Tibial nerve (tissue), 4 donors: Measurements from ENCODE around the gene TMEM150C. TPM values are rescaled to one million over a fixed set of nuclear protein-coding genes. Genes with fewer than 3 reads are reported as not detected.

Experiments
- DNase-seq, 2 donors: peaks; one replicate each; pipeline ENCODE4 v3.0.0-alpha.2; 2019; ENCODE audit warnings: low spot score in 2 of 2
- H3K27ac ChIP-seq, 4 donors: fragments of 200-600 bp; sonication (generic) in 3 of 4; one replicate each; pipeline ENCODE4 v1.5.1; 2017 to 2019; ENCODE audit warnings: mild to moderate bottlenecking in 1 of 4
- H3K27me3 ChIP-seq, 2 donors: fragments of 200-600 bp; sonication (generic) in 1 of 2; one replicate each; pipeline versions ENCODE4 v1.5.1 to v1.6.0; 2017 to 2019
- H3K36me3 ChIP-seq, 3 donors: fragments of 200-600 bp; sonication (generic); one replicate each; pipeline ENCODE4 v1.5.1; 2018 to 2019
- H3K4me1 ChIP-seq, 4 donors: fragments of 200-600 bp; sonication (generic) in 3 of 4; one replicate each; pipeline ENCODE4 v1.5.1; 2017 to 2019
- H3K4me3 ChIP-seq, 4 donors: fragments of 200-600 bp; sonication (generic) in 3 of 4; one replicate each; pipeline ENCODE4 v1.5.1; 2017 to 2019; ENCODE audit warnings: mild to moderate bottlenecking in 1 of 4, moderate library complexity in 1 of 4
- H3K9me3 ChIP-seq, 4 donors: fragments of 200-600 bp; sonication (generic) in 3 of 4; one replicate each; pipeline ENCODE4 v1.5.1; 2017 to 2019
- EP300 ChIP-seq, 2 donors: sonication (generic); formaldehyde crosslinking; IDR thresholded peaks; one replicate each; pipeline ENCODE4 v1.6.1; 2017; ENCODE audit warnings: antibody characterized with exemption in 2 of 2, mild to moderate bottlenecking in 1 of 2
- POLR2A ChIP-seq, 2 donors: fragments of 450-650 bp; IDR thresholded peaks; one replicate each; pipeline ENCODE4 v1.6.1; 2017; ENCODE audit warnings: antibody characterized with exemption in 2 of 2, mild to moderate bottlenecking in 2 of 2, moderate library complexity in 2 of 2
- whole genome bisulfite sequencing, 2 donors: methylation state at CpG; one replicate each; pipeline ENCODE4 v1.1.5; 2018; 5-methylcytosine and 5-hydroxymethylcytosine counted together
- total RNA-seq, 4 donors: library from RNA; depleted of rRNA; stranded (reverse); fragments of >200 nt; gene quantifications; one replicate each; pipeline ENCODE4 v1.1.0, GENCODE V29; 2016
- TF ChIP-seq, protein P1 (sequence below), 5 experiments: fragments of 200-600 bp in 3 of 5; fragments of 450-650 bp in 2 of 5; sonication (generic) in 3 of 5; IDR thresholded peaks; one replicate each; pipeline ENCODE4 v1.5.1; 2016 to 2019; ENCODE audit warnings: antibody characterized with exemption in 5 of 5, mild to moderate bottlenecking in 3 of 5, moderate library complexity in 2 of 5

TMEM150C gene
- 10 to 100 TPM in 3 of 4 donors, 1 to 10 TPM in 1; 6.3 to 44.9 (median 16.0) TPM for total RNA-seq

DNA sequence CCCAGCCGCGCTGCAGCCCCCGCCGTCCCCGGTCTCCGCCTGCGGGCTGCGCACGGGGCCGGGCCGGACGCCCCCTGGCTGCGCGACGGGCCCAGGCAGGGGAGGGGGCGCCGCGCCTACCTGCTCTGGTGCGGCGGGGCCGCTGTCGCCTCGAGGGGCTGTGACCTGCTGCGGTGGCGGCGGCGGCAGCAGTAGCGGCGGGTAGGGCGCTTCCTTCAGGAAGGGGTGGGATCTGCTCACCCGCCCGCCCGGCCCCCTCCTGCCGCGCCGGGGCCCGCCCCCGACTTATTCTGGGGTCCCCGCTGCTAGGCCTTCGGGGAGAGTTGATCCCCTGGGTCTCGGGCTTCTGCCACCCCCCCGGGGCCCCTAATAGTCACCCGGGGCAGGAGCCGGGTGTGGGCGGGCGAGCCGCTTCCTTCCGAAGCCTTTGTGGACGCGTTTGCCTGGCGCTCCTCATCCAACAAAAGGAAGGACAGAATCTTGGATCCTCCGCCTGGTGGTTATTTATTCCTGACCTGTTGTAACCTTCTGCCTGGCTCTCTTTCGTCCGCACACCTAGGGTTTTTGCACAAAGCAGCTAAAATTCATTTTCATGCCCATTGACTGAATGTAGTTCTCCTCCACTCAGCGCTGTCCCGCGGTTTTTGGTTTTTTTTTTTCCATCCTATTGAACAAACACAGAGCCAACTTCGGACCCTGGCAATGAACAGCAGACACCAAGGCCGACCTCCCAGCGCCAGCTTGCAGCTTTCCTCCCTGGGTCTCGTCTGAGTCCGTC is at the start of gene TMEM150C:
TMEM150C (minus strand) TSS at position 203 of the 778 bp plus-strand sequence. CDS start 57,331 bp downstream, outside the sequence.
- H3K27ac ChIP-seq, result peak within 1 kb of the TSS in 1 of 4 donors; percentile 73
- TF ChIP-seq EP300 (IDR thresholded peaks at IDR 0.05) (no peak), POLR2A (IDR thresholded peaks at IDR 0.05) (no peak)
- TF ChIP-seq, protein P1, sequence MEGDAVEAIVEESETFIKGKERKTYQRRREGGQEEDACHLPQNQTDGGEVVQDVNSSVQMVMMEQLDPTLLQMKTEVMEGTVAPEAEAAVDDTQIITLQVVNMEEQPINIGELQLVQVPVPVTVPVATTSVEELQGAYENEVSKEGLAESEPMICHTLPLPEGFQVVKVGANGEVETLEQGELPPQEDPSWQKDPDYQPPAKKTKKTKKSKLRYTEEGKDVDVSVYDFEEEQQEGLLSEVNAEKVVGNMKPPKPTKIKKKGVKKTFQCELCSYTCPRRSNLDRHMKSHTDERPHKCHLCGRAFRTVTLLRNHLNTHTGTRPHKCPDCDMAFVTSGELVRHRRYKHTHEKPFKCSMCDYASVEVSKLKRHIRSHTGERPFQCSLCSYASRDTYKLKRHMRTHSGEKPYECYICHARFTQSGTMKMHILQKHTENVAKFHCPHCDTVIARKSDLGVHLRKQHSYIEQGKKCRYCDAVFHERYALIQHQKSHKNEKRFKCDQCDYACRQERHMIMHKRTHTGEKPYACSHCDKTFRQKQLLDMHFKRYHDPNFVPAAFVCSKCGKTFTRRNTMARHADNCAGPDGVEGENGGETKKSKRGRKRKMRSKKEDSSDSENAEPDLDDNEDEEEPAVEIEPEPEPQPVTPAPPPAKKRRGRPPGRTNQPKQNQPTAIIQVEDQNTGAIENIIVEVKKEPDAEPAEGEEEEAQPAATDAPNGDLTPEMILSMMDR (IDR thresholded peaks at IDR 0.05), result peak in 2 of 5 experiments; percentile 10 to 33
- no peak for DNase-seq
- H3K4me3 ChIP-seq, result peak within 1 kb of the TSS; percentile 45 to 82 (median 50)
- H3K27me3 ChIP-seq, result peaks cover 0 to 20% of the 10 kb centered on the region in 2 donors
- H3K9me3 ChIP-seq, result no peaks in the 10 kb centered on the region
- H3K36me3 ChIP-seq, result no peaks in the 10 kb centered on the region
- WGBS, 2 donors, result 16 to 18% methylated on average over 16 to 20 of the region's 62 CpGs
- H3K4me1 ChIP-seq, result peaks cover 0 to 14% (median 0%) of the 10 kb centered on the region in 4 donors

DNA sequence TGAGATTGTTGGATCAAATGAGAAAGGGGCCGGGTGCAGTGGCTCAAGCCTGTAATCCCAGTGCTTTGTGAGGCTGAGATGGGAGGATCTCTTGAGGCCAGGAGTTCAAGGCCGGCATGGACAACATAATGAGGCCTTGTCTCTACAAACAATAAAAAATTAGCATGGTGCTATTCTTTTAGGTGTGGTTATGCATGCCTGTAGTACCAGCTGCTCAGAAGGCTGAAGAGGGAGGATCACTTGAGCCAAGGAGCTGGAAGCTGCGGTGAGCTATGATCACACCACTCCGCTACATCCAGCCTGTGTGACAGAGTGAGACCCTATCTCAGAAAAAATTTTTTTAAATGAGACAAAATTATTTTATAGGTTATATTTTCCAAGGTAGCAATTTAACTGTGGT is 49.7 kb upstream of the TMEM150C start:
- no peak for DNase-seq
- Histone ChIP-seq H3K4me1 (no peaks in the 10 kb centered on the region), H3K4me3 (no peak overlapping the region), H3K27ac (no peak overlapping the region), H3K36me3 (no peaks in the 10 kb centered on the region), H3K9me3 (no peaks in the 10 kb centered on the region), H3K27me3 (no peaks in the 10 kb centered on the region)
- 88% methylated on average over 4 of the region's 4 CpGs for WGBS, 2 donors
- no peak for TF ChIP-seq POLR2A (IDR thresholded peaks at IDR 0.05)
- TF ChIP-seq, protein P1 (IDR thresholded peaks at IDR 0.05), result no peak
- TF ChIP-seq EP300 (IDR thresholded peaks at IDR 0.05), result no peak

DNA sequence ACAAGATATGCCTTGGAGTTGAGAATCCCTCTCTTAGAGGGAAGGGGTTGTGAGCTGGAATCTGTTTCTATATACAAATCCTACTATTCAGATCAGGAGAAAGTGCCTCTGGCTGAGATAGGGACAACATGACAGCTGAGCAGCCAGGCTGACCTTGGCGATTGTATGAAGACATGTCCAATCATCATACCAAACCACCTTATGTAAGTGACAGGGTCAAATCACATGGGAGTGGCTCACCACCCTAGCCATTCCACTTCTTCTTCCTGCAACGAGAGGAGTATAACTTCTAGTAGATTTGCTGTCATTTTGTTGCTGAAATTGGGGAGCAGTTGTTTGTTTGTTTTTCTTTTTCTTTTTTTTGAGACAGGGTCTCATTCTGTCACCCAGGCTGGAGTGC is 48.3 kb upstream of the TMEM150C start:
- no peaks in the 10 kb centered on the region for H3K36me3 ChIP-seq
- no peak for TF ChIP-seq POLR2A (IDR thresholded peaks at IDR 0.05)
- TF ChIP-seq, protein P1 (IDR thresholded peaks at IDR 0.05), result no peak
- no peak for TF ChIP-seq EP300 (IDR thresholded peaks at IDR 0.05)
- 74 to 79% methylated on average over 2 of the region's 2 CpGs for WGBS, 2 donors
- no peaks in the 10 kb centered on the region for H3K9me3 ChIP-seq
- H3K27me3 ChIP-seq, result no peaks in the 10 kb centered on the region
- H3K4me1 ChIP-seq, result no peaks in the 10 kb centered on the region
- no peak for DNase-seq
- no peak overlapping the region for H3K27ac ChIP-seq
- H3K4me3 ChIP-seq, result no peak overlapping the region

DNA sequence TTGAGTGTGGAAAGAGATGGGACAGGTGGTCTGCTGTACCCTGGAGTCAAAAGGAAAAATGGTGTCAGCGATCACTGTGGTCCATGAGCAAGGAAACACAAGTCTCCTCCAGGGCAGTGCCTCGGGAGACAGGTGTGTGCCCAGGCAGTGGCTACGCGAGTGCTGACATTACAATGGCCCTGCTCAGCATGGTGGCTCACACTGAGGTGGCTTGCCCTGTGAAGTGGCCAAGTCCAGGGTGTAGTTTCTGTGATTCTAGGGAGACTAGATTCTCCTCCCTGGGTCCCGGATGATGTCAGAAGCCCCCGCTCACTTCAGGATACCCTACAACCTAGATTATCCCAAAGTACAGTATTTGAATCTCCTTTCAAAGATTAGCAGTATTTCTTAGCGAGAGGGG is 44.8 kb upstream of the TMEM150C start:
- no peaks in the 10 kb centered on the region for H3K4me1 ChIP-seq
- H3K27ac ChIP-seq, result no peak overlapping the region
- no peak overlapping the region for H3K4me3 ChIP-seq
- no peak for TF ChIP-seq EP300 (IDR thresholded peaks at IDR 0.05)
- TF ChIP-seq POLR2A (IDR thresholded peaks at IDR 0.05), result no peak
- TF ChIP-seq, protein P1 (IDR thresholded peaks at IDR 0.05), result no peak
- no peaks in the 10 kb centered on the region for H3K36me3 ChIP-seq
- no peak for DNase-seq
- WGBS, 2 donors, result 90 to 97% methylated on average over 7 of the region's 7 CpGs
- H3K9me3 ChIP-seq, result no peaks in the 10 kb centered on the region
- no peaks in the 10 kb centered on the region for H3K27me3 ChIP-seq

DNA sequence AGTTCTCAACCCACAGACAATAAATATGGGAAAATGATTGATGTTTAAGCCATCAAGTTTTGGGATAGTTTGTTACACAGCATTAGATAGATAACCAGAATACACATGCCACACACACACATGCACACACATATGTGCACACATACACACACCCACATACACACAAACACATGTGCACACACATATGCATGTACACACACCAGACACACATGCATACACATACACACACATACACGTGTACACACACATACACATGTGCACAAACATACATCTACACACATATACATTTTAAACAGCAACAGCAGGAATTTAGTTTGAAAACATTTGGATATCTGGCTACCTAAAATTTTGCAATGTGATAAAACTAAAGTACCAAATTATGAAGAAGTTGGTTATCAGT is 42.7 kb upstream of the TMEM150C start:
- no peak overlapping the region for H3K4me3 ChIP-seq
- DNase-seq, result no peak
- no peak overlapping the region for H3K27ac ChIP-seq
- TF ChIP-seq POLR2A (IDR thresholded peaks at IDR 0.05) (no peak), EP300 (IDR thresholded peaks at IDR 0.05) (no peak)
- no peaks in the 10 kb centered on the region for H3K36me3 ChIP-seq
- no peaks in the 10 kb centered on the region for H3K4me1 ChIP-seq
- H3K9me3 ChIP-seq, result no peaks in the 10 kb centered on the region
- H3K27me3 ChIP-seq, result no peaks in the 10 kb centered on the region
- WGBS, 2 donors, result 94 to 100% methylated on average over 1 of the region's 1 CpG
